Spleen (tissue), 7 donors: ENCODE measurements around the gene RFX3.

Experiments used
- CTCF ChIP-seq, 11 experiments: fragments of 200-600 bp in 7 of 11; fragments of 450-650 bp in 4 of 11; sonication (generic) in 4 of 11; IDR thresholded peaks in 8 of 11; conservative IDR thresholded peaks in 3 of 11; 1 replicate in 7 of 11; 2 replicates in 4 of 11; pipeline versions ENCODE4 v1.4.0 to v1.8.0; 2016 to 2021; ENCODE audit warnings: antibody characterized with exemption in 11 of 11, inconsistent platforms in 4 of 11, mild to moderate bottlenecking in 1 of 11
- POLR2A ChIP-seq, 3 donors: fragments of 450-650 bp; IDR thresholded peaks; one replicate each; pipeline ENCODE4 v1.5.1; 2017; ENCODE audit warnings: antibody characterized with exemption in 3 of 3, mild to moderate bottlenecking in 1 of 3
- POLR2AphosphoS5 ChIP-seq, 3 donors: sonication (generic); formaldehyde crosslinking; IDR thresholded peaks; one replicate each; pipeline ENCODE4 v1.5.1; 2017; ENCODE audit warnings: antibody characterized with exemption in 3 of 3
- donor health status: DM: no; HTN: no; CAD: no; lungs with moderate emphysema.
- donor health status: DM: no; HTN: no; CAD: no.
- donor health status: DM: no; HTN: no; CAD: no.

- no peak for TF ChIP-seq CTCF (IDR thresholded peaks at IDR 0.05 in 8 of 11, conservative IDR thresholded peaks at IDR 0.05 in 3 of 11)
- TF ChIP-seq POLR2A (IDR thresholded peaks at IDR 0.05): no peak
- TF ChIP-seq POLR2AphosphoS5 (IDR thresholded peaks at IDR 0.05): no peak
Observed at GRCh38 chr9:3235497-3235896, 290.3 kb downstream of the RFX3 start.
